K562 (cell line): ENCODE data around the gene TRAF3.

ENCODE experiments used
- E2F1 ChIP-seq: sonication (generic); formaldehyde crosslinking; IDR thresholded peaks from 2 replicates; pipeline ENCODE4 v1.8.1; 2023; ENCODE audit warnings: mild to moderate bottlenecking, missing genetic modification reagents, moderate library complexity
- EP300 ChIP-seq: IDR thresholded peaks from 2 replicates; pipeline ENCODE4 v1.6.1; 2012; ENCODE audit warnings: low read length, improper control_type of control experiment
- SMARCA5 ChIP-seq: fragments of 450-650 bp; IDR thresholded peaks from 2 replicates; pipeline ENCODE4 v1.6.1; 2016
- TAF9B ChIP-seq: fragments of 450-650 bp; IDR thresholded peaks from 2 replicates; pipeline ENCODE4 v1.6.1; 2018; ENCODE audit warnings: mild to moderate bottlenecking; ENCODE audit not compliant: partially characterized antibody
- ZNF780A ChIP-seq: fragments of 250-450 bp; sonication (Bioruptor Pico); IDR thresholded peaks from 2 replicates; pipeline ENCODE4 v1.5.0; 2021; ENCODE audit warnings: mild to moderate bottlenecking
- TF ChIP-seq, protein P1 (sequence below): fragments of 450-650 bp; IDR thresholded peaks from 2 replicates; pipeline ENCODE4 v1.6.1; 2017; ENCODE audit warnings: mild to moderate bottlenecking, moderate library complexity
- TF ChIP-seq, protein P2 (sequence below), 2 experiments: fragments of 450-650 bp in 1 of 2; IDR thresholded peaks; 2 replicates each; pipeline ENCODE4 v1.6.1; 2011 to 2017; ENCODE audit warnings: low read depth in 2 of 2, antibody characterized with exemption in 1 of 2, borderline replicate concordance in 1 of 2, low read length in 1 of 2, mild to moderate bottlenecking in 1 of 2, mixed read lengths in 1 of 2; ENCODE audit not compliant: control insufficient read depth in 1 of 2

DNA sequence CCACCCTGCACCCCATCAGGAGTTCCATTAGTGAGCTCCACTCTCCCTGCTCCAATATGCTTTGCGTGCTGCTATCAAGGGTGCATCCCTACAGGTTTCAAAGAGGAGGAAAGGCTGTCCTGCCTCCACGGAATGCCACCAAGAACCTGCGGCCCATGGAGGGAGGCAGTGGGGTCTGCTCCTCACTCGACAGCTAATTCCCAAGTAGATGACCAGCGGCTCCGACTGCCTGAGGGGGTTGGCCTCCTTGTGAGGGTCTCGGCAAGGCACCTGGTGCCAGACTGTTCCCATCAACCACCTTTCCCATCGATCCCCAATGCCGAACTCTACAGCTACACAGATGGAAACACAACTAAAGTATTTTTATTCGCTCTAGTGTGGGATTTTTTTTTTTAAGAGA is 181.2 kb downstream of the TRAF3 start:
- TF ChIP-seq TAF9B (no peak), ZNF780A (CRISPR knock-in tag) (no peak), SMARCA5 (no peak), E2F1 (CRISPR knock-in tag) (no peak), EP300 (no peak)
- TF ChIP-seq, protein P1, sequence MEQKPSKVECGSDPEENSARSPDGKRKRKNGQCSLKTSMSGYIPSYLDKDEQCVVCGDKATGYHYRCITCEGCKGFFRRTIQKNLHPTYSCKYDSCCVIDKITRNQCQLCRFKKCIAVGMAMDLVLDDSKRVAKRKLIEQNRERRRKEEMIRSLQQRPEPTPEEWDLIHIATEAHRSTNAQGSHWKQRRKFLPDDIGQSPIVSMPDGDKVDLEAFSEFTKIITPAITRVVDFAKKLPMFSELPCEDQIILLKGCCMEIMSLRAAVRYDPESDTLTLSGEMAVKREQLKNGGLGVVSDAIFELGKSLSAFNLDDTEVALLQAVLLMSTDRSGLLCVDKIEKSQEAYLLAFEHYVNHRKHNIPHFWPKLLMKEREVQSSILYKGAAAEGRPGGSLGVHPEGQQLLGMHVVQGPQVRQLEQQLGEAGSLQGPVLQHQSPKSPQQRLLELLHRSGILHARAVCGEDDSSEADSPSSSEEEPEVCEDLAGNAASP, result no peak
- TF ChIP-seq, protein P2, sequence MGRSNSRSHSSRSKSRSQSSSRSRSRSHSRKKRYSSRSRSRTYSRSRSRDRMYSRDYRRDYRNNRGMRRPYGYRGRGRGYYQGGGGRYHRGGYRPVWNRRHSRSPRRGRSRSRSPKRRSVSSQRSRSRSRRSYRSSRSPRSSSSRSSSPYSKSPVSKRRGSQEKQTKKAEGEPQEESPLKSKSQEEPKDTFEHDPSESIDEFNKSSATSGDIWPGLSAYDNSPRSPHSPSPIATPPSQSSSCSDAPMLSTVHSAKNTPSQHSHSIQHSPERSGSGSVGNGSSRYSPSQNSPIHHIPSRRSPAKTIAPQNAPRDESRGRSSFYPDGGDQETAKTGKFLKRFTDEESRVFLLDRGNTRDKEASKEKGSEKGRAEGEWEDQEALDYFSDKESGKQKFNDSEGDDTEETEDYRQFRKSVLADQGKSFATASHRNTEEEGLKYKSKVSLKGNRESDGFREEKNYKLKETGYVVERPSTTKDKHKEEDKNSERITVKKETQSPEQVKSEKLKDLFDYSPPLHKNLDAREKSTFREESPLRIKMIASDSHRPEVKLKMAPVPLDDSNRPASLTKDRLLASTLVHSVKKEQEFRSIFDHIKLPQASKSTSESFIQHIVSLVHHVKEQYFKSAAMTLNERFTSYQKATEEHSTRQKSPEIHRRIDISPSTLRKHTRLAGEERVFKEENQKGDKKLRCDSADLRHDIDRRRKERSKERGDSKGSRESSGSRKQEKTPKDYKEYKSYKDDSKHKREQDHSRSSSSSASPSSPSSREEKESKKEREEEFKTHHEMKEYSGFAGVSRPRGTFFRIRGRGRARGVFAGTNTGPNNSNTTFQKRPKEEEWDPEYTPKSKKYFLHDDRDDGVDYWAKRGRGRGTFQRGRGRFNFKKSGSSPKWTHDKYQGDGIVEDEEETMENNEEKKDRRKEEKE (IDR thresholded peaks at IDR 0.05; ENCODE audit: borderline replicate concordance in 1 of 2, control insufficient read depth in 1 of 2, low read depth in 2 of 2, low read length in 1 of 2), result no peak
